VCaP (cell line): ENCODE measurements around the gene CNTNAP5.

Experiments
- H3K27ac ChIP-seq: fragments of 450-650 bp; 2 replicates; pipeline ENCODE4 v1.5.1; 2017
- TF ChIP-seq, protein P1 (sequence below): fragments of 450-650 bp; conservative IDR thresholded peaks from 2 replicates; pipeline ENCODE4 v1.5.1; 2017; ENCODE audit warnings: mild to moderate bottlenecking, moderate library complexity

CNTNAP5 gene

DNA sequence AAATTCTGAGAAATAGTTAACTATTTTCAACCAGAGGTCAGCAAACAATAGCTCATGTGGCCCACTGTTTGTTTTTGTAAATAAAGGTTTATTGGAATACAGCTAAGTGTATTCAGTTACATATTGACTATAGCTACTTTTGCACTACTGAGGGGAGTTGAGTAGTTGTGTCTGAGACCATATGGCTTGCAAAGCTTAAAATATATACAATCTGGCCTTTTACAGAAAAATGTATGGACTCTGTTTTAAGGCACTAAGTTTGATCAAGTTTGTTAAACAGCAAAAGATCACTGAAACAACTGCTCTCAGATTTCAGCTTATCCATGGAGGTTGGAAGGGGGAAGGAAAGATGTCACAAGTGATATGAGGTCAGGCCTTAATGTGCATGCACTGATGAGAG, 667.1 kb downstream of the CNTNAP5 start:
- TF ChIP-seq, protein P1, sequence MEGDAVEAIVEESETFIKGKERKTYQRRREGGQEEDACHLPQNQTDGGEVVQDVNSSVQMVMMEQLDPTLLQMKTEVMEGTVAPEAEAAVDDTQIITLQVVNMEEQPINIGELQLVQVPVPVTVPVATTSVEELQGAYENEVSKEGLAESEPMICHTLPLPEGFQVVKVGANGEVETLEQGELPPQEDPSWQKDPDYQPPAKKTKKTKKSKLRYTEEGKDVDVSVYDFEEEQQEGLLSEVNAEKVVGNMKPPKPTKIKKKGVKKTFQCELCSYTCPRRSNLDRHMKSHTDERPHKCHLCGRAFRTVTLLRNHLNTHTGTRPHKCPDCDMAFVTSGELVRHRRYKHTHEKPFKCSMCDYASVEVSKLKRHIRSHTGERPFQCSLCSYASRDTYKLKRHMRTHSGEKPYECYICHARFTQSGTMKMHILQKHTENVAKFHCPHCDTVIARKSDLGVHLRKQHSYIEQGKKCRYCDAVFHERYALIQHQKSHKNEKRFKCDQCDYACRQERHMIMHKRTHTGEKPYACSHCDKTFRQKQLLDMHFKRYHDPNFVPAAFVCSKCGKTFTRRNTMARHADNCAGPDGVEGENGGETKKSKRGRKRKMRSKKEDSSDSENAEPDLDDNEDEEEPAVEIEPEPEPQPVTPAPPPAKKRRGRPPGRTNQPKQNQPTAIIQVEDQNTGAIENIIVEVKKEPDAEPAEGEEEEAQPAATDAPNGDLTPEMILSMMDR: no peak

DNA sequence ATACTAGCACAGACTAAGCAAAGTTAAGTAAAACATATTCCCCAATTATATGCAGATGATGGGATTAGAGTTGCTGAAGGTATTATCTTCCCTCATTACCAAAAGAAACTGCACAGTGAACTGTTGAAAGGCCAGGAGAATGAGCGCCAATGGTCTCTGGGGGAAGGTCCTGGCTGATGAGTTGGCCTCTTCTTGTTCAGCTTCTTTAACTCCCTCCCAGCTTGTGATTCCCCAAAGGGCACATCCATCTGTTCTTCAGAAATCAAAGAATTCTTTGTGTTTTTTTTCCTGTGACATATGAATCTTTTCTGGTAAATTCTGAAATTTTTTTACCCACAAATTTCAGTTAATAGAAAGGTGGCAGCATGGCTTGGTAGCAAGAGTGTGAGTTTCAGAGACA, 667.6 kb downstream of the CNTNAP5 start:
- TF ChIP-seq, protein P1: no peak

More for the DNA sequence above, 667.1 kb downstream of the CNTNAP5 start:
- no peak overlapping the region for H3K27ac ChIP-seq

DNA sequence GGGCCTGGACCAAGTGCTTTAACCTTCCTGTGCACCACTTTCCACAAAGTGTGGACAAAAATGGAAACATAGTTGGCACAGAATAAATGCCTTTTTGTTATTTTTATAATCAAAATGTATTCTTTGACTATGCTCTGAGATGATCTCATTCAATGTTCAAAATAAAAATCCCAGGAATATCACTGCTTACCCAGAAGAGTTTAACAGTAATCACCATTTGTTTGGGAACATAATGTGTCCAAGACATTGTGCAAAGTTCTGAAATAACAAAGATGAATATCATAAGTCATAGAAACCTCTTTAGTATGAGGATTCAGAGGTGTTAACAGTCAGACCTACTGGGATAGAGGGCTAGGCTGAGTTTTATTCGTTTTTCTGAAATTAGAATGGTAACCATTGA, 668.1 kb downstream of the CNTNAP5 start:
- TF ChIP-seq, protein P1: no peak
- no peak overlapping the region for H3K27ac ChIP-seq

More for the DNA sequence above, 667.6 kb downstream of the CNTNAP5 start:
- H3K27ac ChIP-seq: no peak overlapping the region

- TF ChIP-seq, protein P1: no peak
- H3K27ac ChIP-seq: no peak overlapping the region
These were observed 674.0 kb downstream of the CNTNAP5 start for GRCh38 chr2:124698979-124699565.

DNA sequence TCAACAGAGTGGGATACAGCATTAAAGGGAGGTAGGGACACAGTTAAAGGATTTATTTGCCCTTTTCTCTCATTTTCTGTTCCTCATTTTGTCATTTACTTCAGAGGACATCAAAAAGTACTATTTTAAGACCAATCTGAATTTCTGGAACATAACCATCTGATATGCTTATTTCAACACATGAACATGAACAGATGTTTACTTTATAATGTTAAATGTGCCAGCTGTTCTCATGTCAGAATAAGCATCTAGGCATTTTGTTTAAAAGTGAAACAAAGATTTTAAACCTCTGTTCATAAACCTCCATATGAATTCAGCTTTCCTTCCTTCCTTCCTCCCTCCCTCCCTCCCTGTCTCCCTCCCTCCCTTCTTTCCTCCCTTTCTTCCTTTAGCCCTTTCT, 677.7 kb downstream of the CNTNAP5 start:
- TF ChIP-seq, protein P1: no peak

GRCh38 chr2:124704071-124704925, 679.2 kb downstream of the CNTNAP5 start:
- TF ChIP-seq, protein P1: no peak

More for the DNA sequence above, 677.7 kb downstream of the CNTNAP5 start:
- no peak overlapping the region for H3K27ac ChIP-seq

GRCh38 chr2:124708661-124709060, 683.6 kb downstream of the CNTNAP5 start:
- no peak overlapping the region for H3K27ac ChIP-seq
- TF ChIP-seq, protein P1: no peak

More at GRCh38 chr2:124704071-124704925, 679.2 kb downstream of the CNTNAP5 start:
- no peak overlapping the region for H3K27ac ChIP-seq
